MG63 (cell line): ENCODE measurements around the gene PDIA2. TPM values are rescaled to one million over a fixed set of nuclear protein-coding genes. Genes with fewer than 3 reads are reported as not detected.
"Not testable (repeated sequence)": the region's sequence is repeated elsewhere in the genome, so short reads cannot be mapped to it uniquely, and the experiment has no call there.

Experiments
- DNase-seq: peaks from one replicate; pipeline ENCODE4 v3.0.0-alpha.2; 2020
- H3K27me3 ChIP-seq: fragments of 250-450 bp; sonication (Bioruptor Pico); 2 replicates; pipeline ENCODE4 v1.5.1; 2020; ENCODE audit warnings: mild to moderate bottlenecking, moderate library complexity
- H3K36me3 ChIP-seq: fragments of 250-450 bp; sonication (Bioruptor Pico); 2 replicates; pipeline ENCODE4 v1.5.1; 2020; ENCODE audit warnings: mild to moderate bottlenecking, moderate library complexity
- H3K4me3 ChIP-seq: fragments of 250-450 bp; sonication (Bioruptor Pico); 2 replicates; pipeline ENCODE4 v1.5.1; 2020; ENCODE audit warnings: mild to moderate bottlenecking, moderate library complexity
- H3K9me3 ChIP-seq: fragments of 250-450 bp; sonication (Bioruptor Pico); 2 replicates; pipeline ENCODE4 v1.5.1; 2020; ENCODE audit warnings: mild to moderate bottlenecking, moderate library complexity
- total RNA-seq: library from RNA; depleted of rRNA; stranded (reverse); fragments of >200 nt; shearing (Covaris generic); gene quantifications from 2 replicates; pipeline ENCODE4 v1.2.3, GENCODE V29; 2014; ENCODE audit warnings: low replicate concordance; rRNA removed

The PDIA2 gene
- total RNA-seq, 1 experiment from 2014 or later, result not detected

DNA sequence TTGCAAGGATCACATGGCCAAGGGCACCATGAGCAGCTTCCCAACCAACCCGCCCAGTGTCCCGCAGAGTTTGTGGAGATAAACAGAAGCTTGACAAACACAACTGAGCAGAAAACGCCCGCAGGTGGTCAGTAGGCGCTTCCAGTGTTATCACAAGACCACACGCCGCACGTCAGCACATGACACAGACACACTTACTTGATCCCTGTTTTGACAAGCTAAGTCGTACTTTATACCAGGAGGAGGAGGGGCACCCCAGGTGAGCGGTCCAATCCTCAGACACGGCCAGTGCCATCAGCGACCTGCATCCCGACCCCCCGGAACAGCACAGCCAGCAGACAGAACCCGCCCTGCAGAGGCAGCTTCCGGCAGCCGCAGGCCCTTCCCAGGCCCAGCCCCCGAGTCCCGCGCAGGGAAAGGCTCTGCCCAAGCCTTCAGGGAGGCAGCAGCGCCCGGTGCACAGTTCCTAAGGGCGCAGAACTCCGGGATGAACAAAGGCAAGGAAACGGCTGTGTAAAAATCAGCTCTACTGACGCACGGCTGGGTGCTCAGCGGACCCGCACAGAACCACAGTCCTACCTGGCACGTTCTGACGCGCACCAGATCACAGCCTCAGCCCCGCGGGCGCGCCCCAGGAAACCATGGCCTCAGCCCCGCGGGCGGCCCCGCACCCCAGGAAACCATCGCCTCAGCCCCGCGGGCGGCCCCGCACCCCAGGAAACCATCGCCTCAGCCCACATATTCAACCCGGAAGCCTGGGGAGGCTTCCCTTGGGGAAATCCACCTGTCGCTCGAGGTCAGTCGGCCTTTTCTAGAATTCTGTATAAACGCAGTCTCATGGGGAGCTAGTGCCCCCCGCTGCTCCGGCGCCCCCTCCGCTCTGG lies 41.7 kb downstream of the PDIA2 start:
- Histone ChIP-seq H3K9me3 (no peaks in the 10 kb centered on the region), H3K36me3 (peaks cover 17% of the 10 kb centered on the region), H3K27me3 (no peaks in the 10 kb centered on the region), H3K4me3 (no peak overlapping the region)
- DNase-seq, result no peak

DNA sequence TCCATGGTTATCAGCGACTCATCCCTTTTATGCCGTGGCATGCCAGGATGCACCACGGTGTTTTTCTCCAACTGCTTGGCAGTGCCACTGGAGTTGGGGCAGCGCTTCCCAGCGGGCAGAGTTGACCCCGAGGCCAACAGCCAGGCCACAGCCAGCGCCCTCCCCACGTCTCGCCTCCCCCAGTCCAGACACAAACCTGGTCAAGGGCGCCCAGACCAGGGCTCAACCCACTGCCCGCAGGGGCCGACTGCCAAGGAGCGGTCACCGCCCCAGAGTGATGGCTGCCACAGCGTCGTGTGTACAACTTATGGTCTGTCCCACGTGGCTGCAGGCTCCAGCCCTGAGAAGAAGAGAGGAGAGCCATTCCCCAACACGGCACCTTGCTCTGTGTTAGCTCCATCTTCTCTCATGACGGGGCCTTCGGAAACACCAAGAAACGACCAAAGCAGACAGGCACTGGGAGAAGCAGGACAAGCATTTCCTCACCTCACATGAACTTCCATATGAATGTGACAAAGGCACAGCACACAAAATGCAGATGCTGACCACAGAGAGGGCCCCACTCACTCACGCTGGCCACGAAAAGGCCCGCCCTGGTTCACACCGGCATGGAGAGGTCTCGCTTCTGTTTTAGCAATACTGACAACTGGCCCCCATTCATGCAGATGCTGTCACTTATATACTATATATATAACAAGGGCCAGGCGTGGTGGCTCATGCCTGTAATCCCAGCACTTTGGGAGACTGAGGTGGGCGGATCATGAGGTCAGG lies 42.6 kb downstream of the PDIA2 start:
- DNase-seq, result no peak
- H3K36me3 ChIP-seq, result peaks cover 14% of the 10 kb centered on the region
- H3K4me3 ChIP-seq, result no peak overlapping the region
- no peaks in the 10 kb centered on the region for H3K9me3 ChIP-seq
- H3K27me3 ChIP-seq, result no peaks in the 10 kb centered on the region

DNA sequence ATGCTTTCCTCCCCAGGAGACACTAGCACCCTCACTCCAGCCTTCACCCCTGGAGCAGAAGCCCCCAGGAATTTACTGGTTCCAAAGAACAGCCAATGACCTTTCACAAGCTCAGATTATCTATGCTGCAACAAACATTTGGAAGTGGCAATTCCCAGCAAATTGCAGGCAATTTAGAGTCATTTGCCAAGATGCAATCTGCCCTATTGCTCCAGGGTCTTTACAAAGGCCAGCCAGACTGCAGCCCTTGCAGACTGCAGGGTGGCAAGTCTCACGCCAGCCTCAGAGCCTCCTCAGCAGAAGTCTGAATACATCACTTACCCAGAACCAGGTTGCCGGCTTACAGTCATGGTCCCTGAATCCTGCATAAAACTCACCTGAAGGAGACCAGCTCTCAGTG lies 47.8 kb downstream of the PDIA2 start:
- Histone ChIP-seq H3K9me3 (no peaks in the 10 kb centered on the region), H3K36me3 (peaks cover 10% of the 10 kb centered on the region), H3K4me3 (no peak overlapping the region), H3K27me3 (no peaks in the 10 kb centered on the region)
- no peak for DNase-seq

DNA sequence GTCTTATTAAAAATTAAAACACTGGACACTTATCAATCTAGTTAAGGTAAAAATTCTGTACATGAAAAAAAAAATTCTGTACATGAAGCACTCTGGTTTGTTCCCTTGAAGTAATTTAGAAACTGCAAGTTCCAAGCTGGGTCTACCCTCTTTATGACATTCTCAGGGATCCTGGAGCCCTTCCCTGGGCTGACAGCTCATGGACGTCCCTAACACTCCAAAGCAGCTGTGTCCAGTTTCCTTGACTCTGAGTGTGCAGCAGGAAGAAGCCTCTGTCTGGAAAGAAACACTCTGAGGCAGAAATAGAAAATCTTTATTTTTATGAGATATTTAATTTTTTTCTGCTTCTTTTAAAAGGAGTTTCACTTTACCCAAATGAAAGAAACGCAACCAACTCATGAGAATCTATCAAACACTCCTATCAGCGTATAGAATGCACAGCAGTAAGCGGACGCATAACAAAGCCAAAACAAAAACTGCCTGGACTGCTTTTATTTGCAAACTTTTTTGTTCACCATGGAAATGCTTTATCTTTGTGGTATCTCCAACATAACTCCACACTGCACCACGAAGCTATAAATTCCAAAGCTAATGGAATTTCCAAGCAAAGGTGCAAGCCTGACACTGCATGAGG lies 48.3 kb downstream of the PDIA2 start:
- DNase-seq, H3K27me3 ChIP-seq, H3K4me3 ChIP-seq, H3K9me3 ChIP-seq: not testable (repeated sequence)
- H3K36me3 ChIP-seq, result peaks cover 11% of the 10 kb centered on the region

DNA sequence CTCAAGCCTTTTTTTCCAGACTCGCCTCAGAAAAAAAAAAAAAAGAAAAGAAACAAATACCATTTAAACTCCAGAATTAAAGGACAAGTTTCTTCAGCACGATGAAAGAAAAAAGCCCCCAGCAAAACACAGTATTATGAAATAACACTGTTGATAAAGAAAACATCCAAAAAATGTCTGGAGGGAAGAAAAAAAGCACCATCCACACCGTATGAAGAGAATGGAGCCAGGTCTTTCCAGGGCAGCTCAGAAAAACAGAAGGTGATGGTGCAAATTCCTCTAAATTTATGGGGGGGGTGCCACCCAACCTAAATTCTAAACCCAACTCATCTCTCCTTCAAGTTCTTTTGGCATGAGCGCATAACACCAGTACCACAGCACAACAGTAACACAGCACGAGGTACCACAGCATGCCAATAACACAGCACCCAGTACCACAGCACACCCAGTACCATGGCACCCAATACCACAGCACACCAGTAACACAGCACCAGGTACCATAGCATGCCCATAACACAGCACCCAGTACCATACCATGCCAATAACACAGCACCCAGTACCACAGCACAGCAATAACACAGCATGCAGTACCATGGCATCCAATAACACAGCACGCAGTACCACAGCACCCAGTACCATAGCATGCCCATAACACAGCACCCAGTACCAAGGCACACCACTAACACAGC lies 50.6 kb downstream of the PDIA2 start:
- H3K9me3 ChIP-seq, result no peaks in the 10 kb centered on the region
- H3K36me3 ChIP-seq, result peaks cover 11% of the 10 kb centered on the region
- no peak overlapping the region for H3K4me3 ChIP-seq
- H3K27me3 ChIP-seq, result no peaks in the 10 kb centered on the region
- DNase-seq, result no peak

DNA sequence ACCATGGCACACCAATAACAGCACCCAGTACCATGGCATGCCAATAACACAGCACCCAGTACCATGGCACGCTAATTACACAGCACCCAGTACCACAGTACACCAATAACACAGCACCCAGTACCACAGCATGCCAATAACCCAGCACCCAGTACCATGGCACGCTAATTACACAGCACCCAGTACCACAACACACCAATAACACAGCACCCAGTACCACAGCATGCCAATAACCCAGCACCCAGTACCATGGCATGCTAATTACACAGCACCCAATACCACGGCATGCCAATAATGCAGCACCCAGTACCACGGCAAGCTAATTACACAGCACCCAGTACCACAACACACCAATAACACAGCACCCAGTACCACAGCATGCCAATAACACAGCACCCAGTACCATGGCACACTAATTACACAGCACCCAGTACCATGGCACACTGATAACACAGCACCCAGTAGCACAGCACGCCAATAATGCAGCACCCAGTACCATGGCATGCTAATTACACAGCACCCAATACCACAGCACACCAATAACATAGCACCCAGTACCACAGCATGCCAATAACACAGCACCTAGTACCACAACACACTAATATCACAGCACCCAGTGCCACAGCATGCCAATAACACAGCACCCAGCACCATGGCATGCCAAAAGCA lies 51.3 kb downstream of the PDIA2 start:
- peaks cover 11% of the 10 kb centered on the region for H3K36me3 ChIP-seq
- not testable (repeated sequence) for H3K4me3 ChIP-seq, H3K9me3 ChIP-seq, DNase-seq, H3K27me3 ChIP-seq

DNA sequence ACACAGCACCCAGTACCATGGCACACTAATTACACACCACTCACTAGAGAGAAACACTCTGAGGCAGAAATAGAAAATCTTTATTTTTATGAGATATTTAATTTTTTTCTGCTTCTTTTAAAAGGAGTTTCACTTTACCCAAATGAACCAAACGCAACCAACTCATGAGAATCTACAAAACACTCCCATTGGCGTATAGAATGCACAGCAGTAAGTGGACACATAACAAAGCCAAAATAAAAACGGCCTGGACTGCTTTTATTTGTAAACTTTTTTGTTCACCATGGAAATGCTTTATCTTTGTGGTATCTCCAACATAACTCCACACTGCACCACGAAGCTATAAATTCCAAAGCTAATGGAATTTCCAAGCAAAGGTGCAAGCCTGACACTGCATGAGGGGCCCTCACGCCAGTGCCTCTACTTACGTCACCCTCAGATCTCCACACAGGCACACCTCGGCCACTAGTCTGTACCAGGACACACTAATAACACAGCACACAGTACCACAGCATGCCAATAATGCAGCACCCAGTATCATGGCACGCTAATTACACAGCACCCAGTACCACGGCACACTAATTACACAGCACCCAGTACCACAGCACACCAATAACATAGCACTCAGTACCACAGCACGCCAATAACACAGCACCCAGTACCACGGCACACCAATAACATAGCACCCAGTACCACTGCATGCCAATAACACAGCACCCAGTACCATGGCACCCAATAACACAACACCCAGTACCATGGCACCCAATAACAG lies 52.1 kb downstream of the PDIA2 start:
- H3K9me3 ChIP-seq, DNase-seq, H3K27me3 ChIP-seq: not testable (repeated sequence)

DNA sequence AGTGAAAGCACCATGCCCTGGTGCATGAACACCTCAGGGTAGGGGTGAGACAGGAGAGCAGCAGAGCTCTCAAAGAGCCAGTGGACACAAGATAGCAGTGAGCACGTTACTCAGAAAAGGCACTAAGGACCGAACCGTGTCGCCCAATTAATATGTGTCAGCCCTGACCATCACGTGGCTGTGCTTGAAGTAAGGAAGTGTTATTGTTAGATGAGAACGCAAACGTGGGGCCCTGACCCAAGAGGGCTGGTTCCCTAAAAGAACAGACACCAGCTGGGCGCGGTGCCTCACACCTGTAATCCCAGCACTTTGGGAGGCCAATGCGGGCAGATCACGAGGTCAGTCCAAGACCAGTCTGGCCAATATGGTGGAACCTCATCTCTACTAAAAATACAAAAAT lies 53.3 kb downstream of the PDIA2 start:
- DNase-seq, result no peak
- Histone ChIP-seq H3K36me3 (peaks cover 4% of the 10 kb centered on the region; the same call in 1 of the 2 replicates), H3K4me3 (no peak overlapping the region), H3K9me3 (no peaks in the 10 kb centered on the region), H3K27me3 (no peaks in the 10 kb centered on the region)

More for the DNA sequence above, 52.1 kb downstream of the PDIA2 start:
- H3K36me3 ChIP-seq, result peaks cover 11% of the 10 kb centered on the region
- H3K4me3 ChIP-seq, result not testable (repeated sequence)

Other genes starting within 250 kb of the PDIA2 start
- 16.4 and 25.5 TPM in 2 replicates for gene POLR3K, start 229.6 kb upstream of the PDIA2 start, total RNA-seq
- gene SNRNP25, start 229.3 kb upstream of the PDIA2 start, total RNA-seq, result 33.1 and 87.8 TPM in 2 replicates
- gene RHBDF1, start 210.5 kb upstream of the PDIA2 start, total RNA-seq, result 4.2 and 12.0 TPM in 2 replicates
- 126 and 258 TPM in 2 replicates for gene MPG, start 204.9 kb upstream of the PDIA2 start, total RNA-seq
- 9.6 and 18.2 TPM in 2 replicates for gene NPRL3, start 144.5 kb upstream of the PDIA2 start, total RNA-seq
- not detected in 2 replicates for gene HBZ, start 130.5 kb upstream of the PDIA2 start, total RNA-seq
- gene HBM, start 117.2 kb upstream of the PDIA2 start, total RNA-seq, result not detected in 2 replicates
- gene HBA2, start 110.3 kb upstream of the PDIA2 start, total RNA-seq, result not detected in 2 replicates
- gene HBA1, start 106.5 kb upstream of the PDIA2 start, total RNA-seq, result not detected in 2 replicates
- gene HBQ1, start 102.7 kb upstream of the PDIA2 start, total RNA-seq, result not detected in 2 replicates
- gene LUC7L, start 53.7 kb upstream of the PDIA2 start, total RNA-seq, result 45.1 and 58.4 TPM in 2 replicates
- gene FAM234A, start 48.3 kb upstream of the PDIA2 start, total RNA-seq, result 65.6 and 106 TPM in 2 replicates
- not detected in 2 replicates for gene RGS11, start 7.2 kb upstream of the PDIA2 start, total RNA-seq
- gene ARHGDIG, start 2.6 kb upstream of the PDIA2 start, total RNA-seq, result 5.9 TPM in 1 of 2 replicates, not detected in the other
- gene AXIN1, start 69.6 kb downstream of the PDIA2 start, total RNA-seq, result 46.9 and 48.3 TPM in 2 replicates
- 172 and 192 TPM in 2 replicates for gene MRPL28, start 87.4 kb downstream of the PDIA2 start, total RNA-seq
- 34.2 and 35.5 TPM in 2 replicates for gene PGAP6, start 98.8 kb downstream of the PDIA2 start, total RNA-seq
- 188 and 350 TPM in 2 replicates for gene NME4, start 114.0 kb downstream of the PDIA2 start, total RNA-seq
- gene DECR2, start 118.7 kb downstream of the PDIA2 start, total RNA-seq, result 31.6 and 37.1 TPM in 2 replicates
- 33.1 and 42.8 TPM in 2 replicates for gene RAB11FIP3, start 142.5 kb downstream of the PDIA2 start, total RNA-seq
- gene CAPN15, start 244.5 kb downstream of the PDIA2 start, total RNA-seq, result 42.2 and 55.9 TPM in 2 replicates